GM15510 (cell line): ENCODE data around the gene CTIF.

Source experiments
- POLR2A ChIP-seq: IDR thresholded peaks from 3 replicates; pipeline ENCODE4 v1.6.1; 2011; ENCODE audit warnings: borderline replicate concordance; ENCODE audit not compliant: insufficient read length; ENCODE audit errors: extremely low read depth

Gene CTIF

DNA sequence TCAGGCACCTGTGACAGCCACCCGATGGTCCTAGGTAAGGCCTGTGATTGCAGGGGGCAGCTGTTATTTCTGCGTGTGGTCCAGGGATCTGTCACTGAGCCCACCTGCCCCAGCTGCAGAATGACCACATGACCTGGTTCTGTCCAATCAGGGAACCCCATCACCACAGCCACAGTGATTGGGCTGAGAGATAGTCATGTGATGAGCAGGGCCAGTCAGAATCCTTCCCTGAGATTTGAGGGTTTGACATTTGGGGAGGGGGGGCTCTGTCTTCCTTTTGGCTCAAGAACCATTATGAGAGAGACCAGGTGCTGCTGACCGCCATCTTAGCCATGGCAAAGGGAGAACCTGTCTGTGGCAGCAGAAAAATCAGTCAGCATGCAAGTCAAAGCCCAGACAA, 264.7 kb downstream of the CTIF start:
- no peak for TF ChIP-seq POLR2A

DNA sequence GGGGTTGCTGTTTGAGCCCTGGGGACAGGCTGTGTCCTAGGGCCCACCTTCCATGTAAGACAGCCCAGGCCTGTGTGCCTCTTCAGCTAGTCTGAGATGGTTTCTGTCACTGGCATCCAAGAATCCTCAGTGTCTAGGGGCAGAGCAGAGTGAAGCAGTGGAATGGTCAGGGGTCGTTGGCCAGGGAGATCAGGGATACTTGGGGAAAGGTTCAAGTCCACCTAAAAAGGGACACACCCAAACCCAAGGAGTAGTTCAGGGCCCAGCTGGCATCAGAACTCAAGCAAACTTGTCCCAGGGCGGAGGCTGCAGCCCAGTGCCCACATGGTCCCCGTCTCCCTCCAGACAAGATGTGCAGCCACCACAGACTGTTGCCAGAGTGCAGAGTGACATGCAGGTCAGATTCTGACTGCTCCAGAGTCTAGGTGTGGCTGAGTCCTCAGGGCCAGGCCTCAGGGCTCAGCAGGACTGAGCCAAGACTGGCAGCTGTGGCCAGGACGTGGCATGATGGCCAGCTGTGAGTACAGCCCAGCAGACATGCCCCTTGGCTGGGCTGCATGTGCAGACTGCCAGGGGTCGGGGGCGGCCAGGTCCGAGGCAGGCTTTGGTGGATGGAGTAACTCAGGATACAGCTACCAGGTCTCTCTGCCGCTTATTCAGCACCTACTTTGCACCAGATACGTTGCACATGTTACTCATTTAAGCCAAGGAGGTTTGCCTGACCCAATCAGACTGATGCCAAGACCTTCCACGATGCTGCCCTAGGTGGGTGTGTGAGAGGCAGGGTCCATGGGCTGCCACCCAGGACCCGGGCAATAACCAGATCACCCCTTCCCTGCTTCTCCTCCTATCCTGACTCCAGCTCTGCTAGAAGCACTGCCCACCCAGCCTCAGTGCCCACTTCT, 265.4 kb downstream of the CTIF start:
- TF ChIP-seq POLR2A, result no peak

DNA sequence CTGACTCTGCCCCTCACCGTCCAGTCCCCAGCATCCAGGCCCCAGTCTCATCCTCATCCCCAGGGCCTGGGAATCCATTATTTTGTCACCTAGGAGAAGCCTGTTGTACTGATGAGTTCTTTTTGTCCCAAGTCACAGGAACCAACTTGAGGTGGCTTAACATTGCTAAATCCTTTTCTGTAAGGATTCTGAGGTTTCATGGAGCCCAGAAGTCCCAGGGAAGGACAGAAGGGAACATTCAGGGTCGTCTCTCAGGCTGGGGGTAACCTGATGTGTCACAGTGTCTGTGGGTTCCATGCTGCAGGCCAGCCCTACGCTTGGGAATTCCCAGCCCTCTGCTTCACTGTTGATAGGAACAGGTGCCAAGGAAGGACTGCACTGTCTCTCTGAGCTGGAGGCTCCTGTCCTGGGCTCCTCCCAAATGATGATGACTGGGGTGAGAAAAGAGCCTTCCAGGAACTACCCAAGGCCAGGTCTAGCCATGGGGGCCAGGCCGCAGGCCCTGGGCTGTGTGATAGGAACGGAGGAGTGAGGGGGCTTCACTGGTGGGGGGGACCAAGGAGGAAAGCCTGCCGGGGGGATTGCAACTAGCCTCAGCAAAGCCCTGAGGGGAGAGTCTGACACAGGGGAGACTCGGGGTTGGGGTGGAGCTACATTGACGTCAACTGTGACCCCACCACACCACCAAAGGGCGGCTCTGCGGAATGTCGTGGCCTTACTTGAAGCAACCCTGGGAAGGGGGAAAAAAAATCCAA, 266.2 kb downstream of the CTIF start:
- TF ChIP-seq POLR2A, result no peak

DNA sequence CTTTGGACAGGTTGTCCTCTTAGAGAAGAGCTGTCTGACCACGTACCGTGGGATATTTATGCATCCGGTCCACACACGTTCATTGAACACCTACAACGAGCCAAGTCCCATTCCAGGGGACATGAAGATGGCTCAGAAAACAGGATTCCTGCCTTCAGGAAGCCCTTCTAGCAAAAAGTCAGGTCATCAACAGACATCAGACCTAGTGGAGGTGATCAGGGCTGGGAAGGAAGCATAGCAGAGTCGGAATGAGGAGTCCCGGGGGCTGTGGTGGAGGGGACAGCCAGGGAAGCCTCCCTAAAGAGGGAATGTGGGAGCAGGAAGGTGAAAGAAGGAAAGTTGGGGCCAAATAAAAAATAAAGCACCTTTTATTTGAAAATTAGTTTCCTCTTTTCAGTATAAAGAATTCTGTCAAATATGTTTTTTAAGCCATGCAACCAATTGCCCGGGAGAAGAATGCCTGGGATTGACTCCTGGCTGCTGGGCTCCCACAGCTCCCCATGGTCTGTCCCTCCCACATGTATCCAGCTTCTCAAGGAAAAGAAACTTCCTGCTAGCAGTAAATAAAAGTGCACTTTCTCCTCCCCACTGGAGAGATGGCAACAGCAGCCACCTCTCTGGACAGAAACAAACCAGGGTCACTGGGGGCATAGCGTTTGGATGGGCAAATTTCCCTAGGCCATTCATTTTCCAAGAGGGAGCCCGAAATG, 267.1 kb downstream of the CTIF start:
- no peak for TF ChIP-seq POLR2A

DNA sequence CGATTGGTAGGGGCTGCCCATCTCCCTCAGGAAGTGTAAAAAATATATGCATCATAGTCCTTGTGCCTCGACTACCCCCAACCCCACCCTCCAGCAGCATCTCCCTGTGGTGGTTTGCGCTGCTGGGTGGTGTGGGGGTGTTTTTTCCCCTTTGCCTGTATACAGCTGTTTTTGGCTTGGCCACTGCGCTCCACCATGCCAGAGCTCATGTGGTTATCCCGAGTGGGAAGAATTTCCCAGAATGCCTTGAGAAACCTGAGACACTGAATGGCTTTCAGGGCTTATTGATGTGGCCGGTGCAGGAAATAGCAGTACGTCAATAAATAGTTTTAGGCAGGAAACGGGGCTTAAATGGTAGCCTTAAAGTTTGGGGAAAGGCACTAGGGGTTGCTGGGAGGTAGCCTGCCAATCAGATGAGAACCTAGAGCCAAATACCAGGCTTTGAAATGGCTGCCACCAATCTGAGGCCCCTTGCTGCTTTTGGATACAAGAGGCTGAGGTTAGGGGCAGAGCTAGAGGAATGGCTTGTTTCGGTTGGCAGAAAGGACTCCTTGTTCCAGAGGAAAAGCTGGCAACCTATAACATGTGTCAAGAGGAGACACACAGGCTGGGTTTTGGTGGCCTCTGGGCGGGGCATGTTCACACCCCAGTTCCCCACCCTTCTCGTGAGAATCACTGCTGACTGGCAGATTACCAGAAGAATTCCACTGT, 267.9 kb downstream of the CTIF start:
- TF ChIP-seq POLR2A, result no peak

DNA sequence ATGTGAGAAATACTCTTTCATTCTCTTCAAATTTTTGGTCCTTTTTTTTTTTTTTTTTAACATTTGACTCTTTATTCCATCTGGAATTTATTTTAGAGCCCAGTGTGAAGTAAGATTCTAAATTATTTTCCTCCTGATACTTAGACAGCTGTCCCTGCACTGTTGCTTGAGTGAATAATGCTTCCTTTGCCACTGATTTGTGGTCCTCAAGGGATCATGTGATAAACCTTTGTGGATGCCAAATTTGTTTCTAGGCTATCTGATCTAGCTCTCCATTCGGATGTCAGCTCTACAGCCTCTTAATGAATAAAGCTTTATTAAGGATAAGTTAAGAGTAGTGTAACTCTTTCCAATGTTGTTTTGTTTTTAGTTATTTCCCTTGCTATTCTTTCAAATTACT, 269.6 kb downstream of the CTIF start:
- no peak for TF ChIP-seq POLR2A

DNA sequence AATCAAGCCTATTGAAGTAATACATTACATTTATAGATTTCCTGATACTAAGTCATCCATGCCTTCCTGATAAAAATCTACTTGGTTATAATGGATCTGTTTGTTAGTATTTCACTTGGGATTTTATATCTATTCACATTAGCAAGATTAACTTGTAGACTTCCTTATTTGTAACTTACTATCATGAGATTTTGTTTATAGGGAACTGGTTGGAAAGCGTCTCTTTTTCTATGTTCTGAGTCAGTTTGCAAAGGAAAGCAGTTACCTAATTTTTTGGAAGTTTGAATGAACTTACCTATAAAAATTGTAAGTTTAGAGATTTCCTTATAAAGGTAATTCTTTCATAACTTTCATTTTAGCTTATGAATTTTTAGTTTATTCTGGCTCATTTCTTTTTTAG, 270.5 kb downstream of the CTIF start:
- no peak for TF ChIP-seq POLR2A

DNA sequence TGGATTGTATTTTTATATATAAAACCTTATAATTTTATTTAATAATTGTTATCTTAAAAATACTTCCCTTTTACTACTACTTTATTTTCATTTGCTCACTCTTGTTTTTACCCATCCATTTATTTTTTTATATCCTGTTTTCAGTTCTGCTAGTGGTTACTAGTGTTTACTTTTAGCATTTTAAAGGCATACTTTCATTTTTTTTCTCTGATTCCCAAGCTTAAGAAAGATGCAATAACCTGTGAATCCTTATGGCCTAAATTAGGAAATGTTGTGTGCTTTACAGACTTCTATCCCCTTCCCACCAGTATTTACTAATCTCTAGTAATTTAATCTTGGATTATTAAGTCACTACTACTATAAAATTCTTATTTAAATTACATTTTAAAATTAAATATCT, 272.0 kb downstream of the CTIF start:
- TF ChIP-seq POLR2A, result no peak

DNA sequence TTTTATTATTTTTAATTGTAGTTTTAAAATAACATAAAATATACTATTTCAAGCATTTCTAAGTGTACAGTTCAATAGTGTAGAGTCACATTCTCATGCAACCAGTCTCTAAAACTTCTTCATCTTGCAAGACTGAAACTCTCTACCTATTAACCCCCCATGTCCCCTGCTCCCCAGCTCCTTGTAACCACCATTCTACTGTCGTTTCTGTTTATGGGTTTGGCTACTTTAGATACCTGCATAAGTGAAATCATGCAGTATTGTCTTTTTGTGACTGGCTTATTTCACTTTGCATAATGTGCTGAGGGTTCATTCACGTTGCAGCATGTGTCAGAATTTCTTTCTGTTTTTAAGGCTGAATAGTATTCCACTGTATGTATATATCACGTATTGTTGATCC, 272.6 kb downstream of the CTIF start:
- TF ChIP-seq POLR2A, result no peak

DNA sequence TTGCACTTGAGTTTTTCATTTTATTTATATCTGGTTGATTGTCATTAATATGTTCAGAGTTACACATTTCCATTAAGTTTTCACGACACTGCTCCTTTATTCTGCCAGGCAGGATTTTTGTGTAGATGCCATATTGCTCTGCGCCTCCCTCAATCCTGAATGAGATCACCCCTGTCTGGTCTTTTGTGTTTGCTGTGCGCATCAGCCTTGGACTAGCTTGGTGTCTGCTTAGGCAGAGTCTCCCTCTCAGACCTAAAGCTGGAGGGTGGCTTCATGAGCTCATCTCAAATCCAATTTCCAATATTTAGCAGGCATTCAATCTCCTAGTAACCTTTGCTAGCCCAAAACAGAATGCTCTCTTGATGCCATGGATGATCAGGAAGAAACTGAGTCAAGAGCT, 274.5 kb downstream of the CTIF start:
- no peak for TF ChIP-seq POLR2A

DNA sequence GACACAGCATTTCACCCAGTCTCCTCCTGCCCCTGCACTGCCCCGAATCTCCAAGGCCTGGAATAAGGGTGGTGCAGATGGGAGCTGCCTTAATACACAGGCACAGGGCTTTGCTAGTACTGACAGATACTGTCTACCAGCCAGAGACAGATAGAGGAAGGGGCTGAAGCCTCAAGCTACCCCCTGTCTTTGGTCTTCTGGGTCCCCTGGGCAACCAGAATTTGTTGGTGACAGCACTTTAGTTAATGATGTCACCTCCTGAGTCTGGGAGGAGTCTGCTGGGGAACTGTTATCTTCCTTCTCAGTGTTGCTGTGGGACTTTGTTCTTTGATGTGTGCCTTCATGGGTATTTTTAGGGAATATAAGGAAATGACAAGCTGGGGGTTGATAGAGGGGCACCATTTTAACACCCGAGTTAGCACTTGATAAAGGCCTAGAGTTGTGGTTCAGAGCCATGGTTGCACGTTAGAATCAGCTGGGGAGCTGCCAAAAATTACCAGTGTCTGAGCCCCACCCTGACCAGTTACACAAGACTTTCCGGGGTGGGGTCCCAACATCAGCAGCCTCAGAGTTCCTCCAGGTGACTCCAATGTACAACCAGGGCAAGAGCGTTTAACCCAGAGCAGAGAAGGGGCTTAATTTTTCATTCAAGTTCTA, 275.1 kb downstream of the CTIF start:
- no peak for TF ChIP-seq POLR2A

DNA sequence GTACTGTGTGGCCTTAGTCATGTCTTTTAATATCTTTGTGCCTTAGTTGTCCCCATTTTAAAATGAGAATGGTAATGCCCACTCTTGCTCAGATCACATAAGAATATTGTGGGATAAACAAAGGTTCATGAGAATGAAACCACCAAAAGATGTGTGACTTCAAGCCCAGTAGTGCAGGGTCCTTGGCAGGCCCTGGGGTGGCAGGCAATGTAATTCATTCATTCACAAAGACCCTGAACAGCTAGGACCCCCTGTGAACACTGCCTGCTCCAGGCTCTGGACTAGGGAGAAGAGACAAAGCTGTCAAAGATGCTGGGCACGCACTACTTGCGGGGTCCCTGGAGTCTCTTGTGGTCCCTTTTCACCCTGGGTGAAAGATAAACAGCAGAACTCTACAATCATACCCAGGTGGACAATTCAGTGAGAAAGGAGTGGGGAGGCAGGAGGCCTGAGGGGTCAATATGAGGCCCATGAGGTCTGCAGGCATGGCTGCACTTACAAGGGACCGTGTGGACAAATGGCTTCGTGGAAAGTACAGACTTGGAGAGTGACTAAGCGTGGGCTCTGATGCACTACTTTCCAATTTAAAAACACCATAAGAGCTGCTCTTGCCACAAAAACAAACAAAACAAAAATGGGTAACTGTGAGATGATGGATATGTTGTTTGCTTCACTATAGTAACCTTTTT, 275.8 kb downstream of the CTIF start:
- TF ChIP-seq POLR2A, result no peak

DNA sequence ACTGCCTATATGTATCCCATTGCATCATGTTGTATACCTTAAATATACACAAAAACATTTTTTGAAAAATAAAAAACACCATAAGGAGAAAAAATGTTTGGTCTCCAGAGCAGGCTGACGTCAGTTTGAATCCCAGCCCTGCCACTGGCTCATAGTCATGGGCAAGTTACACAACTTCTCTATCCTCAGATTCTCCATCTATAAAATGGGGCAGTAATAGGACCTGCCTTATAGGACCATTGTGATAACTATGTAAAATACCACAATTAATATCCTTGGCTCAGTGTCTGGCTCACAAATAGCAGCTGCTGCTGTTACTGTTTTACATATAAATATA, 276.3 kb downstream of the CTIF start:
- no peak for TF ChIP-seq POLR2A

DNA sequence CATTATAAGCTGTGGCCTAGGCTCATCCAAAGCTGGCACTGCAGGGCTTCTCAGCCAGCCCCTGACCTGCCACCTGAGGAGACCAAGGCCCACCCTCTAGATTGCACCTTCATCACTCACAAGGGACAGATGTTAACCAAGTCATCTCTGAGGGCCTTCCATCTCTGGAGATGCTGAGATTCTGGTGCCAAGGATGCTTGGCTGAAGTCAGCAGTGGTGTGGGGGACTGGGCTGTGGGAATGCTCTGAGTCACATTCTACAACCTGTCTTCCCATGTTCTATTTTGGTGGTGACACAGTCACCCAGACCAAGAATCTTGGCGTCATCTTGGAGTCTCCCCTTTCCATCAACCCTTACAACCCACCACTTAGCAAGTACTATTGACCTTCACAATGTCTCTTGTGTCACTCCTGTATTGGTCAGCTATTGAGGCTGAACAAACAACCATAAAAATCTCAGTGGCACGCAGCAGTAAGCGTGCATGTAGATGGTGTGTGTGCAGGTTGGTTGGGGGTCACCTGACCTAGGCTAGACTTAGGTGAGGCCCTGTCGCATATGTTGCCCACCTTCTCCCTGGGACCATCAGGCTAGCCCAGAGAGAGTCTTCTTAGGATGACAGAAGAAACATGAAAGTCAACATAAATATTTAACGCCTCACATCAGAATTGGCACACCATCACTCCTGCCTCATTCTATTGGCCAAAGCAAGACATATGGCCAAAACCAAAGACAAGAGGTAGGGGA, 276.9 kb downstream of the CTIF start:
- no peak for TF ChIP-seq POLR2A

DNA sequence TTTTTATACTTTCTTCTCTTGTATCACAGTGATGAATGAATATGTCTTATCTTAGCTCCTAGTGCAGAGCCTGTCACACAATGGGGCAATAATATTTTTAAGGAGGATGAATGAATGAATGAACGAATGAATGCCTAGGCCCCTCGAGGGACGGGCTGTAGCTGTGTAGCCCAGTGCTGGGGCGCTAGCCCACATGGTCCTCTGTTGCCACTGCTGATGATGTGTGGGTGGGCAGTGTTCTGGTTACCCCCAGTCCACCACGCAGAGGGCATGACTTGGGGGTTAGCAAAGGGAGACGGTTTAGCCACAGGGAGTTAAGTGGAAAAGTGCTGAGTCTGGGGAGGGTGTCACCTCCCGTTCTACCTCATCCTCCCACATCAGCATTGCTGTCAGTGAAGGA, 277.7 kb downstream of the CTIF start:
- TF ChIP-seq POLR2A, result no peak
